Esophagus (tissue), 2 donors: Measurements from ENCODE around the gene DROSHA. TPM values are rescaled to one million over a fixed set of nuclear protein-coding genes. Genes with fewer than 3 reads are reported as not detected.

Source experiments
- H3K27ac ChIP-seq, 2 donors: one replicate each; pipeline ENCODE4 v1.5.1; 2013; ENCODE audit warnings: low read depth in 2 of 2, mild to moderate bottlenecking in 2 of 2, inconsistent platforms in 1 of 2, low read length in 1 of 2, moderate library complexity in 1 of 2
- H3K27me3 ChIP-seq, 2 donors: one replicate each; pipeline ENCODE4 v1.6.1; 2013; ENCODE audit warnings: low read length in 2 of 2, control low read depth in 1 of 2, mild to moderate bottlenecking in 1 of 2; ENCODE audit not compliant: insufficient read depth in 2 of 2, control insufficient read depth in 1 of 2
- H3K36me3 ChIP-seq, 2 donors: one replicate each; pipeline ENCODE4 v1.6.1; 2013; ENCODE audit warnings: low read length in 1 of 2; ENCODE audit not compliant: control insufficient read depth in 2 of 2, insufficient read depth in 2 of 2
- H3K4me1 ChIP-seq, 2 donors: one replicate each; pipeline ENCODE4 v1.6.1; 2013; ENCODE audit warnings: low read length in 1 of 2; ENCODE audit not compliant: control insufficient read depth in 2 of 2, insufficient read depth in 2 of 2
- H3K4me3 ChIP-seq, 2 donors: one replicate each; pipeline ENCODE4 v1.5.1; 2013; ENCODE audit warnings: low read length in 2 of 2, mild to moderate bottlenecking in 2 of 2, low read depth in 1 of 2, moderate library complexity in 1 of 2
- H3K9me3 ChIP-seq, 2 donors: one replicate each; pipeline ENCODE4 v1.6.1; 2013; ENCODE audit warnings: mild to moderate bottlenecking in 2 of 2, low read depth in 1 of 2, low read length in 1 of 2, moderate library complexity in 1 of 2; ENCODE audit not compliant: control insufficient read depth in 2 of 2, insufficient read depth in 1 of 2
- WGBS, 2 donors: extraction: QIAGEN DNeasy Blood & Tissue Kit; methylation state at CpG; one replicate each; pipeline ENCODE4 v1.1.7; 2013; 5-methylcytosine and 5-hydroxymethylcytosine counted together
- polyA plus RNA-seq, 2 donors: library from polyadenylated mRNA; stranded (reverse); fragments of 200-250 nt; gene quantifications; one replicate each; pipeline ENCODE4 v1.2.3, GENCODE V29; 2013
- donor health status: healthy with polysubstance abuse.
- donor health status: Bipolar disorder and iron deficiency.

The DROSHA gene
- polyA plus RNA-seq, 2 donors: 21.8 to 34.6 TPM

GRCh38 chr5:31477971-31478370, 53.9 kb downstream of the DROSHA start:
- Histone ChIP-seq H3K27me3 (no peaks in the 10 kb centered on the region), H3K36me3 (peaks cover 0 to 10% of the 10 kb centered on the region in 2 donors), H3K4me3 (no peak overlapping the region), H3K27ac (no peak overlapping the region), H3K4me1 (no peaks in the 10 kb centered on the region), H3K9me3 (no peaks in the 10 kb centered on the region)
- WGBS, 2 donors: 98% methylated on average over 5 of the region's 5 CpGs

- no peaks in the 10 kb centered on the region for H3K4me1 ChIP-seq
- H3K36me3 ChIP-seq: peaks cover 0 to 9% of the 10 kb centered on the region in 2 donors
- H3K27me3 ChIP-seq: no peaks in the 10 kb centered on the region
- H3K9me3 ChIP-seq: no peaks in the 10 kb centered on the region
- H3K27ac ChIP-seq: no peak overlapping the region
- H3K4me3 ChIP-seq: no peak overlapping the region
- WGBS, 2 donors: 90 to 91% methylated on average over 2 of the region's 2 CpGs
Measured at GRCh38 chr5:31477516-31477915, 54.4 kb downstream of the DROSHA start.

GRCh38 chr5:31476738-31477141, 55.2 kb downstream of the DROSHA start:
- H3K27ac ChIP-seq: no peak overlapping the region
- 69 to 81% methylated on average over 4 of the region's 4 CpGs for WGBS, 2 donors
- H3K27me3 ChIP-seq: no peaks in the 10 kb centered on the region
- no peak overlapping the region for H3K4me3 ChIP-seq
- no peaks in the 10 kb centered on the region for H3K4me1 ChIP-seq
- H3K9me3 ChIP-seq: no peaks in the 10 kb centered on the region
- H3K36me3 ChIP-seq: peaks cover 0 to 2% of the 10 kb centered on the region in 2 donors

GRCh38 chr5:31471916-31472315, 60.0 kb downstream of the DROSHA start:
- Histone ChIP-seq H3K27me3 (no peaks in the 10 kb centered on the region), H3K9me3 (no peaks in the 10 kb centered on the region), H3K27ac (no peak overlapping the region), H3K36me3 (no peaks in the 10 kb centered on the region), H3K4me1 (no peaks in the 10 kb centered on the region), H3K4me3 (no peak overlapping the region)
- WGBS, 2 donors: 89 to 92% methylated on average over 1 of the region's 1 CpG

- H3K4me1 ChIP-seq: no peaks in the 10 kb centered on the region
- no peaks in the 10 kb centered on the region for H3K36me3 ChIP-seq
- no peaks in the 10 kb centered on the region for H3K9me3 ChIP-seq
- H3K4me3 ChIP-seq: no peak overlapping the region
- H3K27me3 ChIP-seq: no peaks in the 10 kb centered on the region
- no peak overlapping the region for H3K27ac ChIP-seq
- WGBS, 2 donors: 87 to 88% methylated on average over 2 of the region's 2 CpGs
Measured at GRCh38 chr5:31471040-31471439, 60.9 kb downstream of the DROSHA start.

- 49 to 65% methylated on average over 5 of the region's 5 CpGs for WGBS, 2 donors
- no peaks in the 10 kb centered on the region for H3K27me3 ChIP-seq
- peaks cover 0 to 2% of the 10 kb centered on the region in 2 donors for H3K36me3 ChIP-seq
- H3K4me1 ChIP-seq: no peaks in the 10 kb centered on the region
- H3K4me3 ChIP-seq: no peak overlapping the region
- H3K27ac ChIP-seq: no peak overlapping the region
- H3K9me3 ChIP-seq: no peaks in the 10 kb centered on the region
Measured at GRCh38 chr5:31470608-31471007, 61.3 kb downstream of the DROSHA start.

GRCh38 chr5:31469886-31470285, 62.0 kb downstream of the DROSHA start:
- H3K27me3 ChIP-seq: no peaks in the 10 kb centered on the region
- peaks cover 0 to 3% of the 10 kb centered on the region in 2 donors for H3K36me3 ChIP-seq
- H3K9me3 ChIP-seq: no peaks in the 10 kb centered on the region
- no peaks in the 10 kb centered on the region for H3K4me1 ChIP-seq
- H3K4me3 ChIP-seq: no peak overlapping the region
- H3K27ac ChIP-seq: no peak overlapping the region
- WGBS, 2 donors: 88 to 97% methylated on average over 1 of the region's 1 CpG

- H3K27me3 ChIP-seq: no peaks in the 10 kb centered on the region
- H3K9me3 ChIP-seq: no peaks in the 10 kb centered on the region
- H3K4me1 ChIP-seq: no peaks in the 10 kb centered on the region
- WGBS, 2 donors: 93 to 96% methylated on average over 2 of the region's 2 CpGs
- no peak overlapping the region for H3K4me3 ChIP-seq
- H3K36me3 ChIP-seq: peaks cover 0 to 3% of the 10 kb centered on the region in 2 donors
- no peak overlapping the region for H3K27ac ChIP-seq
Measured at GRCh38 chr5:31469466-31469865, 62.4 kb downstream of the DROSHA start.

- WGBS, 2 donors: 48 to 97% methylated on average over 1 of the region's 1 CpG
- H3K4me3 ChIP-seq: no peak overlapping the region
- no peak overlapping the region for H3K27ac ChIP-seq
- no peaks in the 10 kb centered on the region for H3K9me3 ChIP-seq
- no peaks in the 10 kb centered on the region for H3K27me3 ChIP-seq
- no peaks in the 10 kb centered on the region for H3K4me1 ChIP-seq
- H3K36me3 ChIP-seq: peaks cover 5 to 7% of the 10 kb centered on the region in 2 donors
Measured at GRCh38 chr5:31465291-31465690, 66.6 kb downstream of the DROSHA start.

- 82 to 88% methylated on average over 4 of the region's 4 CpGs for WGBS, 2 donors
- H3K27me3 ChIP-seq: no peaks in the 10 kb centered on the region
- H3K4me1 ChIP-seq: no peaks in the 10 kb centered on the region
- H3K36me3 ChIP-seq: peaks cover 5 to 12% of the 10 kb centered on the region in 2 donors
- no peak overlapping the region for H3K4me3 ChIP-seq
- no peak overlapping the region for H3K27ac ChIP-seq
- H3K9me3 ChIP-seq: no peaks in the 10 kb centered on the region
Measured at GRCh38 chr5:31464081-31464480, 67.8 kb downstream of the DROSHA start.
